Neural progenitor cell (in vitro differentiated cells): ENCODE measurements around the gene C2CD5. TPM values are rescaled to one million over a fixed set of nuclear protein-coding genes. Genes with fewer than 3 reads are reported as not detected.

ENCODE experiments used
- DNase-seq: peaks from one replicate; pipeline ENCODE4 v3.0.0-alpha.2; 2016; ENCODE audit warnings: low spot score
- H2AFZ ChIP-seq: fragments of 200-600 bp; sonication (generic); replicated peaks from 2 replicates; pipeline ENCODE4 v1.6.1; 2016; ENCODE audit warnings: antibody characterized with exemption
- H3F3A ChIP-seq: fragments of 200-600 bp; sonication (generic); 2 replicates; pipeline ENCODE4 v1.6.1; 2016; ENCODE audit warnings: antibody characterized with exemption, low read depth
- H3K27ac ChIP-seq: fragments of 200-600 bp; sonication (generic); 2 replicates; pipeline ENCODE4 v1.5.1; 2016; ENCODE audit warnings: mild to moderate bottlenecking
- H3K27me3 ChIP-seq: fragments of 200-600 bp; sonication (generic); 2 replicates; pipeline ENCODE4 v1.6.1; 2016; ENCODE audit warnings: mild to moderate bottlenecking, moderate library complexity
- H3K36me3 ChIP-seq: fragments of 200-600 bp; sonication (generic); 2 replicates; pipeline ENCODE4 v1.5.1; 2016
- H3K4me1 ChIP-seq: fragments of 200-600 bp; sonication (generic); 2 replicates; pipeline ENCODE4 v1.6.1; 2016; ENCODE audit warnings: mixed run types
- H3K4me2 ChIP-seq: fragments of 200-600 bp; sonication (generic); 2 replicates; pipeline ENCODE4 v1.6.1; 2016
- H3K4me3 ChIP-seq: fragments of 200-600 bp; sonication (generic); 2 replicates; pipeline ENCODE4 v1.5.1; 2016
- H3K79me2 ChIP-seq: fragments of 200-600 bp; sonication (generic); 2 replicates; pipeline ENCODE4 v1.6.1; 2016; ENCODE audit warnings: low read depth
- H3K9ac ChIP-seq: fragments of 200-600 bp; sonication (generic); 2 replicates; pipeline ENCODE4 v1.6.1; 2016
- H3K9me3 ChIP-seq: fragments of 200-600 bp; sonication (generic); 2 replicates; pipeline ENCODE4 v1.5.1; 2016; ENCODE audit warnings: low read depth
- H4K20me1 ChIP-seq: fragments of 200-600 bp; sonication (generic); 2 replicates; pipeline ENCODE4 v1.6.1; 2016; ENCODE audit warnings: low read depth
- H3K27ac Mint-ChIP-seq: 3 replicates; pipeline ENCODE4 v1.8.0; 2021; ENCODE audit warnings: mixed read lengths
- H3K27me3 Mint-ChIP-seq: 2 replicates; pipeline ENCODE4 v1.8.0; 2022; ENCODE audit warnings: low read depth, mild to moderate bottlenecking, inconsistent platforms, moderate library complexity, mixed read lengths; ENCODE audit not compliant: insufficient read depth
- H3K36me3 Mint-ChIP-seq: 3 replicates; pipeline ENCODE4 v1.8.0; 2021; ENCODE audit warnings: mixed read lengths
- H3K4me1 Mint-ChIP-seq: 3 replicates; pipeline ENCODE4 v1.8.0; 2021; ENCODE audit warnings: mixed read lengths
- H3K4me3 Mint-ChIP-seq: 3 replicates; pipeline ENCODE4 v1.8.0; 2021; ENCODE audit warnings: mild to moderate bottlenecking, moderate library complexity, mixed read lengths
- H3K9me3 Mint-ChIP-seq: 3 replicates; pipeline ENCODE4 v1.8.0; 2020; ENCODE audit warnings: mixed read lengths
- EZH2 ChIP-seq: fragments of 200-600 bp; sonication (generic); IDR thresholded peaks from 2 replicates; pipeline ENCODE4 v1.6.1; 2017; ENCODE audit warnings: antibody characterized with exemption, mild to moderate bottlenecking, moderate library complexity
- EZH2phosphoT487 ChIP-seq: fragments of 200-600 bp; sonication (generic); IDR thresholded peaks from 2 replicates; pipeline ENCODE4 v1.6.1; 2017; ENCODE audit warnings: antibody characterized with exemption
- total RNA-seq: library from RNA; depleted of rRNA; stranded (reverse); fragments of >200 nt; gene quantifications from 2 replicates; pipeline ENCODE4 v1.2.3, GENCODE V29; 2015; ENCODE audit warnings: low replicate concordance
- TF ChIP-seq, protein P1 (sequence below): fragments of 200-600 bp; sonication (generic); IDR thresholded peaks from 2 replicates; pipeline ENCODE4 v1.5.1; 2017; ENCODE audit warnings: antibody characterized with exemption, mild to moderate bottlenecking

Gene C2CD5
- total RNA-seq, 1 donor from 2014 or later = 86.9 TPM

GRCh38 chr12:22533155-22533554 lies 11.2 kb downstream of the C2CD5 start:
- Histone ChIP-seq H2AFZ (no peak overlapping the region), H3K9me3 (no peaks in the 10 kb centered on the region), H3K36me3 (peaks cover 14% of the 10 kb centered on the region), H3K27me3 (no peaks in the 10 kb centered on the region), H4K20me1 (peaks cover 6% of the 10 kb centered on the region), H3K4me2 (no peak overlapping the region), H3K4me1 (no peaks in the 10 kb centered on the region), H3K79me2 (peaks cover 16% of the 10 kb centered on the region), H3K9ac (no peak overlapping the region), H3F3A (no peaks in the 10 kb centered on the region), H3K27ac (no peak overlapping the region), H3K4me3 (no peak overlapping the region)
- Mint-ChIP-seq H3K27ac (no peak overlapping the region), H3K4me3 (no peak overlapping the region), H3K4me1 (no peaks in the 10 kb centered on the region), H3K36me3 (peaks cover 39% of the 10 kb centered on the region), H3K27me3 (no peaks in the 10 kb centered on the region), H3K9me3 (peaks cover 20% of the 10 kb centered on the region)
- DNase-seq = no peak
- TF ChIP-seq EZH2phosphoT487 (no peak), EZH2 (no peak)
- TF ChIP-seq, protein P1, sequence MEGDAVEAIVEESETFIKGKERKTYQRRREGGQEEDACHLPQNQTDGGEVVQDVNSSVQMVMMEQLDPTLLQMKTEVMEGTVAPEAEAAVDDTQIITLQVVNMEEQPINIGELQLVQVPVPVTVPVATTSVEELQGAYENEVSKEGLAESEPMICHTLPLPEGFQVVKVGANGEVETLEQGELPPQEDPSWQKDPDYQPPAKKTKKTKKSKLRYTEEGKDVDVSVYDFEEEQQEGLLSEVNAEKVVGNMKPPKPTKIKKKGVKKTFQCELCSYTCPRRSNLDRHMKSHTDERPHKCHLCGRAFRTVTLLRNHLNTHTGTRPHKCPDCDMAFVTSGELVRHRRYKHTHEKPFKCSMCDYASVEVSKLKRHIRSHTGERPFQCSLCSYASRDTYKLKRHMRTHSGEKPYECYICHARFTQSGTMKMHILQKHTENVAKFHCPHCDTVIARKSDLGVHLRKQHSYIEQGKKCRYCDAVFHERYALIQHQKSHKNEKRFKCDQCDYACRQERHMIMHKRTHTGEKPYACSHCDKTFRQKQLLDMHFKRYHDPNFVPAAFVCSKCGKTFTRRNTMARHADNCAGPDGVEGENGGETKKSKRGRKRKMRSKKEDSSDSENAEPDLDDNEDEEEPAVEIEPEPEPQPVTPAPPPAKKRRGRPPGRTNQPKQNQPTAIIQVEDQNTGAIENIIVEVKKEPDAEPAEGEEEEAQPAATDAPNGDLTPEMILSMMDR = no peak

DNA sequence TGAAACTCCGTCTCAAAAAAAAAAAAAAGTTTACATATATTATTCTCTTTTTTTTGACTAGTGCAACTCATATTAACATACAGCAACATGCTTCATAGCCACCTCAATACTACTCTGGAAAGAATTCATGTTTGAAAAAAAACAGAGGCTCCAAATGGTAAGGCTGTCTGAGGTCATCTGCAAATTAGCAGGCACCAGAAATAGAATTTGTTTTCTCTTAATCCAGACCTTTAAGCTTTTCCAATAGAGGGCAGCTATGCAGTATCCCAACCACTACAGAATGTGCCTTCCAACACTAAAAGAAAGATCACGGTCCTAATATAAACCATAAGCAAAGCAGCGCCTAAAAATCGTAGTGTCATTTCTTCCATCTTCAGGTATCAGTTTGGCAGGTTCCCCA lies 12.0 kb downstream of the C2CD5 start:
- no peak for DNase-seq
- Histone ChIP-seq H3K27me3 (no peaks in the 10 kb centered on the region), H3K4me1 (no peaks in the 10 kb centered on the region), H3K79me2 (peaks cover 15% of the 10 kb centered on the region), H3K4me2 (no peak overlapping the region), H2AFZ (no peak overlapping the region), H3K9me3 (no peaks in the 10 kb centered on the region), H3K36me3 (peaks cover 14% of the 10 kb centered on the region), H3F3A (no peaks in the 10 kb centered on the region), H3K27ac (no peak overlapping the region), H4K20me1 (peaks cover 6% of the 10 kb centered on the region), H3K4me3 (no peak overlapping the region), H3K9ac (no peak overlapping the region)
- Mint-ChIP-seq H3K4me1 (no peaks in the 10 kb centered on the region), H3K9me3 (peaks cover 20% of the 10 kb centered on the region), H3K4me3 (no peak overlapping the region), H3K27ac (no peak overlapping the region), H3K36me3 (peaks cover 39% of the 10 kb centered on the region), H3K27me3 (no peaks in the 10 kb centered on the region)
- TF ChIP-seq EZH2 = no peak
- TF ChIP-seq EZH2phosphoT487 = no peak

DNA sequence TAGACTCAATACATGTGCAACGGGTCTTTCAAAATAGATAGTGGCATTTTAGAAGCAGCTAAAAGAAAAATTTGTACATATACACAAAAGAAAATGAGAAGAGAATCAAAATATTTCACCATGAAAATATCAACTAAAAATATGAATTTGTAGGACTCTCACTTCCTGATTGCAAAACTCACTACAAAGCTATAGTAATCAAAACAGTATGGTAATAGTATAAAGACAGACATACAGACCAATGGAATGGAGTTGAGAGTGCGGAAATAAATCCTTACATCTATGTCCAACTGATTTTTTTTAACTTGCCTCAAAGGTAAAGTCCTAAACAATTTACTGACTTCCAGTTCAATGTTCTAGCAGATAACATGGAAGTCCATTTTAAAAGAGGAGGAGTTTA lies 13.1 kb downstream of the C2CD5 start:
- Histone ChIP-seq H3K4me1 (no peaks in the 10 kb centered on the region), H3F3A (no peaks in the 10 kb centered on the region), H3K4me2 (no peak overlapping the region), H2AFZ (no peak overlapping the region), H3K79me2 (peaks cover 5% of the 10 kb centered on the region), H3K36me3 (peaks cover 14% of the 10 kb centered on the region), H3K27me3 (no peaks in the 10 kb centered on the region), H4K20me1 (peaks cover 6% of the 10 kb centered on the region), H3K27ac (no peak overlapping the region), H3K9me3 (no peaks in the 10 kb centered on the region), H3K4me3 (no peak overlapping the region), H3K9ac (no peak overlapping the region)
- Mint-ChIP-seq H3K4me3 (no peak overlapping the region), H3K9me3 (peaks cover 20% of the 10 kb centered on the region), H3K27me3 (no peaks in the 10 kb centered on the region), H3K36me3 (peaks cover 37% of the 10 kb centered on the region), H3K27ac (no peak overlapping the region), H3K4me1 (no peaks in the 10 kb centered on the region)
- TF ChIP-seq EZH2 (no peak), EZH2phosphoT487 (no peak)
- TF ChIP-seq, protein P1 = no peak
- DNase-seq = no peak

- Mint-ChIP-seq H3K27me3 (no peaks in the 10 kb centered on the region), H3K4me3 (no peak overlapping the region), H3K36me3 (peaks cover 36% of the 10 kb centered on the region), H3K4me1 (no peaks in the 10 kb centered on the region), H3K9me3 (peaks cover 20% of the 10 kb centered on the region), H3K27ac (no peak overlapping the region)
- Histone ChIP-seq H3K27me3 (no peaks in the 10 kb centered on the region), H3K36me3 (peaks cover 12% of the 10 kb centered on the region), H3K9ac (no peak overlapping the region), H4K20me1 (peaks cover 6% of the 10 kb centered on the region), H3F3A (no peaks in the 10 kb centered on the region), H3K79me2 (no peaks in the 10 kb centered on the region), H2AFZ (no peak overlapping the region), H3K9me3 (no peaks in the 10 kb centered on the region), H3K4me1 (no peaks in the 10 kb centered on the region), H3K4me3 (no peak overlapping the region), H3K4me2 (no peak overlapping the region), H3K27ac (no peak overlapping the region)
- DNase-seq = peak; percentile 33
- TF ChIP-seq, protein P1 = peak; percentile 62
- no peak for TF ChIP-seq EZH2phosphoT487
Measured at GRCh38 chr12:22529281-22530060, 14.9 kb downstream of the C2CD5 start.
